HepG2 (cell line): ENCODE data around the gene PALM. TPM values are rescaled to one million over a fixed set of nuclear protein-coding genes. Genes with fewer than 3 reads are reported as not detected.

Experiments used
- ATAC-seq: fragments of 200-7000 bp; cut with Tn5 transposase; 3 replicates; pipeline ENCODE4 v1.9.1; 2020; ENCODE audit warnings: mild to moderate bottlenecking, moderate library complexity
- BruUV-seq: library from RNA; stranded (reverse); fragments of 400-500 nt; replicated peaks from 2 replicates; lab custom pipeline; 2021; lab: Mats Ljungman, UMichigan
- CTCF ChIA-PET: fragments of 300-600 bp; formaldehyde crosslinking; extraction: SDS; loops from one replicate; lab custom pipeline; 2021; ENCODE audit warnings: low total read pairs, inconsistent platforms, low intra/inter-chr PET ratio; lab: Yijun Ruan, JAX
- POLR2A ChIA-PET: fragments of 350-600 bp; sonication (Branson Sonifier 250); formaldehyde crosslinking; loops from one replicate; lab custom pipeline; 2020; ENCODE audit warnings: antibody characterized with exemption, inconsistent platforms; lab: Yijun Ruan, JAX
- DNase-seq: peaks from one replicate; pipeline ENCODE4 v3.0.0-alpha.2; 2015; ENCODE audit warnings: low spot score
- FAIRE-seq: peaks from 3 replicates; lab custom pipeline; 2011; peaks lifted over from hg19 to GRCh38; lab: Jason Lieb, UNC
- H2AFZ ChIP-seq: one replicate; pipeline ENCODE4 v1.6.1; 2011; ENCODE audit warnings: low read length, inconsistent platforms
- H3K27ac ChIP-seq: fragments of 300-600 bp; 3 replicates; pipeline ENCODE4 v1.8.0; 2011; ENCODE audit warnings: mixed run types, mild to moderate bottlenecking, mixed read lengths, low read length, inconsistent platforms; ENCODE audit not compliant: insufficient read depth; ENCODE audit errors: extremely low read length
- H3K27me3 ChIP-seq, 2 experiments: fragments of 200-600 bp in 1 of 2; 2 replicates in 1 of 2; 3 replicates in 1 of 2; pipeline versions ENCODE4 v1.6.0 to v1.8.0; 2011; ENCODE audit warnings: low read length in 2 of 2, mild to moderate bottlenecking in 2 of 2, moderate library complexity in 2 of 2, inconsistent platforms in 1 of 2; ENCODE audit not compliant: insufficient read depth in 2 of 2, control insufficient read depth in 1 of 2
- H3K36me3 ChIP-seq, 2 experiments: fragments of 200-600 bp in 1 of 2; replicated peaks in 1 of 2; 2 replicates in 1 of 2; 3 replicates in 1 of 2; pipeline versions ENCODE4 v1.5.1 to v1.8.0; 2011; ENCODE audit warnings: low read length in 2 of 2, inconsistent platforms in 1 of 2; ENCODE audit not compliant: insufficient read depth in 2 of 2, control insufficient read depth in 1 of 2
- H3K4me1 ChIP-seq: 2 replicates; pipeline ENCODE4 v1.5.1; 2012; ENCODE audit warnings: low read length, inconsistent platforms; ENCODE audit not compliant: insufficient read depth
- H3K4me2 ChIP-seq: 2 replicates; pipeline ENCODE4 v1.6.0; 2011; ENCODE audit warnings: low read depth, low read length, inconsistent platforms
- H3K4me3 ChIP-seq, 3 experiments: fragments of 200-600 bp in 1 of 3; sonication (generic), shearing (Covaris generic) in 1 of 3; replicated peaks in 1 of 3; 2 replicates each; pipeline ENCODE4 v1.5.1; 2011 to 2016; ENCODE audit warnings: low read length in 3 of 3, inconsistent platforms in 2 of 3, low read depth in 2 of 3, mild to moderate bottlenecking in 2 of 3, control low read depth in 1 of 3, mixed read lengths in 1 of 3; ENCODE audit not compliant: insufficient read depth in 1 of 3
- H3K79me2 ChIP-seq: one replicate; pipeline ENCODE4 v1.6.1; 2011; ENCODE audit warnings: low read length, inconsistent platforms; ENCODE audit not compliant: insufficient read depth
- H3K9ac ChIP-seq: 2 replicates; pipeline ENCODE4 v1.6.0; 2011; ENCODE audit warnings: mild to moderate bottlenecking, low read depth, low read length, inconsistent platforms; ENCODE audit not compliant: insufficient read depth
- H3K9me3 ChIP-seq: 2 replicates; pipeline ENCODE4 v1.5.1; 2012; ENCODE audit warnings: mild to moderate bottlenecking, low read length
- H4K20me1 ChIP-seq: 2 replicates; pipeline ENCODE4 v1.6.0; 2011; ENCODE audit warnings: inconsistent platforms, mild to moderate bottlenecking, low read length, moderate library complexity; ENCODE audit not compliant: insufficient read depth
- FOXA1 ChIP-seq, 2 experiments: fragments of 450-650 bp in 1 of 2; sonication (generic) in 1 of 2; formaldehyde crosslinking in 1 of 2; IDR thresholded peaks; 2 replicates each; pipeline versions ENCODE4 v1.4.0 to v1.6.1; 2016 to 2020; ENCODE audit warnings: missing genetic modification reagents in 1 of 2
- KDM4B ChIP-seq: sonication (generic); formaldehyde crosslinking; IDR thresholded peaks from 2 replicates; pipeline ENCODE4 v1.4.0; 2020; ENCODE audit warnings: missing genetic modification reagents
- KLF6 ChIP-seq: IDR thresholded peaks from 2 replicates; pipeline ENCODE4 v1.8.0; 2016; ENCODE audit warnings: missing biosample characterization, missing genetic modification reagents
- KMT2B ChIP-seq: IDR thresholded peaks from 2 replicates; pipeline ENCODE4 v1.6.1; 2016; ENCODE audit warnings: missing genetic modification reagents, missing compliant biosample characterization
- MTA3 ChIP-seq: sonication (generic); formaldehyde crosslinking; IDR thresholded peaks from 2 replicates; pipeline ENCODE4 v1.4.0; 2020; ENCODE audit warnings: missing genetic modification reagents
- NR2F1 ChIP-seq, 2 experiments: fragments of 450-650 bp in 1 of 2; formaldehyde crosslinking in 1 of 2; IDR thresholded peaks; 2 replicates each; pipeline versions ENCODE4 v1.5.0 to v1.6.1; 2016 to 2020; ENCODE audit warnings: mild to moderate bottlenecking in 1 of 2, missing compliant biosample characterization in 1 of 2, missing genetic modification reagents in 1 of 2, moderate library complexity in 1 of 2
- REPIN1 ChIP-seq: sonication (generic); formaldehyde crosslinking; IDR thresholded peaks from 2 replicates; pipeline ENCODE4 v1.8.0; 2022; ENCODE audit warnings: missing genetic modification reagents, low read depth, mild to moderate bottlenecking, borderline replicate concordance
- RNF2 ChIP-seq: fragments of 450-650 bp; conservative IDR thresholded peaks from 2 replicates; pipeline ENCODE4 v1.6.1; 2016; ENCODE audit warnings: low read depth
- SPEN ChIP-seq: sonication (generic); formaldehyde crosslinking; IDR thresholded peaks from 2 replicates; pipeline ENCODE4 v1.5.1; 2020; ENCODE audit warnings: low read depth, mild to moderate bottlenecking, missing genetic modification reagents
- ZFP41 ChIP-seq: sonication (generic); formaldehyde crosslinking; IDR thresholded peaks from 2 replicates; pipeline ENCODE4 v1.4.0; 2020; ENCODE audit warnings: mild to moderate bottlenecking, missing genetic modification reagents, borderline replicate concordance
- ZNF138 ChIP-seq: sonication (generic); formaldehyde crosslinking; IDR thresholded peaks from 2 replicates; pipeline ENCODE4 v1.5.0; 2020; ENCODE audit warnings: mild to moderate bottlenecking, low read depth, missing genetic modification reagents
- ZNF792 ChIP-seq: IDR thresholded peaks from 2 replicates; pipeline ENCODE4 v1.6.1; 2016
- ZSCAN22 ChIP-seq: sonication (generic); formaldehyde crosslinking; IDR thresholded peaks from 2 replicates; pipeline ENCODE4 v1.4.0; 2020; ENCODE audit warnings: mild to moderate bottlenecking, missing genetic modification reagents
- WGBS: methylation state at CpG from one replicate; pipeline ENCODE4 v1.1.6; 2017; ENCODE audit warnings: low lambda C conversion rate; 5-methylcytosine and 5-hydroxymethylcytosine counted together
- in situ Hi-C: cut with HindIII; loops from 2 replicates; pipeline ENCODE4 v1.10.0; 2017; ENCODE audit warnings: low pct_unique_long_range_greater_than_20kb; ENCODE audit not compliant: extremely low pct_ligation_motif_present
- intact Hi-C: fragments of 100-400 bp; cut with micrococcal nuclease; formaldehyde crosslinking; loops from one replicate; pipeline ENCODE4 v1.10.0; 2022; ENCODE audit not compliant: unreplicated experiment
- polyA plus RNA-seq, 8 experiments: library from polyadenylated mRNA; depleted of rRNA in 3 of 8; stranded (reverse) in 7 of 8; unstranded in 1 of 8; fragments of >200 nt; fragmentation: Illumina TruSeq in 4 of 8; extraction: Trizol in 4 of 8; gene quantifications; 2 replicates each; pipeline versions ENCODE4 v1.2.1 to v1.2.3, GENCODE V29; 2011 to 2016; ENCODE audit warnings: low read depth in 4 of 8, missing spikeins in 1 of 8, mixed read lengths in 1 of 8; ENCODE audit not compliant: insufficient read depth in 1 of 8
- total RNA-seq, 5 experiments: library from RNA; depleted of rRNA; stranded (reverse); fragments of >200 nt; fragmentation: Illumina TruSeq; extraction: Trizol; gene quantifications; 2 replicates each; pipeline ENCODE4 v1.2.3, GENCODE V29; 2016; ENCODE audit warnings: low read depth in 1 of 5
- TF ChIP-seq, protein P1 (sequence below): sonication (generic); formaldehyde crosslinking; IDR thresholded peaks from 2 replicates; pipeline ENCODE4 v1.4.0; 2020; ENCODE audit warnings: missing genetic modification reagents
- TF ChIP-seq, protein P2 (sequence below): sonication (generic); formaldehyde crosslinking; IDR thresholded peaks from 2 replicates; pipeline ENCODE4 v1.4.0; 2020; ENCODE audit warnings: missing genetic modification reagents, borderline replicate concordance
- TF ChIP-seq, protein P3 (sequence below): sonication (generic); formaldehyde crosslinking; conservative IDR thresholded peaks from 2 replicates; pipeline ENCODE4 v1.8.0; 2022; ENCODE audit warnings: low read depth, missing genetic modification reagents
- TF ChIP-seq, protein P4 (sequence below): sonication (generic); formaldehyde crosslinking; IDR thresholded peaks from 2 replicates; pipeline ENCODE4 v1.8.0; 2022; ENCODE audit warnings: low read depth, missing genetic modification reagents

PALM gene
- total and polyA plus RNA-seq, 2 of the 13 experiments (the other 11 are each of a cell fraction or from before 2014, with no cell fraction given), result 4.0 to 9.7 TPM

DNA sequence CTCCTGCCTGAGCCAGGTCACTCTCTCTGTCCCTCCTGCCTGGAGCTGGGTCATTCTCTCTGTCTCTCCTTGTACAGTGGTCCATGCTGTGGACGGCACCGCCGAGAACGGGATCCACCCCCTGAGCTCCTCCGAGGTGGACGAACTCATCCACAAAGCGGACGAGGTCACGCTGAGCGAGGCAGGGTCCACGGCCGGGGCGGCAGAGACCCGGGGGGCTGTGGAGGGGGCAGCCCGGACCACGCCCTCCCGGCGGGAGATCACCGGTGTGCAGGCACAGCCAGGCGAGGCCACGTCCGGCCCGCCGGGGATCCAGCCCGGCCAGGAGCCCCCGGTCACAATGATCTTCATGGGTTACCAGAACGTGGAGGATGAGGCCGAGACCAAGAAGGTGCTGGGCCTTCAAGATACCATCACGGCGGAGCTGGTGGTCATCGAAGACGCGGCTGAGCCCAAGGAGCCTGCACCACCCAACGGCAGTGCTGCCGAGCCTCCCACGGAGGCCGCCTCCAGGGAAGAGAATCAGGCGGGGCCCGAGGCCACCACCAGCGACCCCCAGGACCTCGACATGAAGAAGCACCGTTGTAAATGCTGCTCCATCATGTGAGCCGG, 37.6 kb downstream of the PALM start:
- in situ Hi-C loops, result no loop called here

More for the DNA sequence above, 37.6 kb downstream of the PALM start:
- Histone ChIP-seq H3K36me3 (no peaks in the 10 kb centered on the region; a peak in 1 of 5 replicates), H3K27me3 (no peaks in the 10 kb centered on the region), H3K27ac (no peak overlapping the region), H3K4me1 (peaks cover 28% of the 10 kb centered on the region), H3K9ac (no peak overlapping the region), H3K4me3 (no peak overlapping the region), H2AFZ (no peak overlapping the region), H3K4me2 (no peak overlapping the region), H4K20me1 (no peaks in the 10 kb centered on the region), H3K9me3 (no peaks in the 10 kb centered on the region), H3K79me2 (no peaks in the 10 kb centered on the region)
- ChIA-PET POLR2A (no interaction called here), CTCF (no interaction called here)
- 93% methylated on average over 28 of the region's 43 CpGs for WGBS
- intact Hi-C loops, result no loop called here
- no peak for ATAC-seq
- TF ChIP-seq ZSCAN22 (no peak), KDM4B (CRISPR knock-in tag) (no peak), NR2F1 (CRISPR knock-in tag; IDR thresholded peaks at IDR 0.05) (no peak), KLF6 (CRISPR knock-in tag) (no peak), REPIN1 (CRISPR knock-in tag) (no peak), ZNF792 (CRISPR knock-in tag) (no peak), MTA3 (no peak), RNF2 (no peak), KMT2B (CRISPR knock-in tag) (no peak), FOXA1 (IDR thresholded peaks at IDR 0.05) (no peak), FOXA1 (CRISPR knock-in tag; IDR thresholded peaks at IDR 0.05) (no peak), SPEN (CRISPR knock-in tag) (no peak), ZFP41 (CRISPR knock-in tag) (no peak), ZNF138 (CRISPR knock-in tag) (no peak)
- TF ChIP-seq, protein P1, sequence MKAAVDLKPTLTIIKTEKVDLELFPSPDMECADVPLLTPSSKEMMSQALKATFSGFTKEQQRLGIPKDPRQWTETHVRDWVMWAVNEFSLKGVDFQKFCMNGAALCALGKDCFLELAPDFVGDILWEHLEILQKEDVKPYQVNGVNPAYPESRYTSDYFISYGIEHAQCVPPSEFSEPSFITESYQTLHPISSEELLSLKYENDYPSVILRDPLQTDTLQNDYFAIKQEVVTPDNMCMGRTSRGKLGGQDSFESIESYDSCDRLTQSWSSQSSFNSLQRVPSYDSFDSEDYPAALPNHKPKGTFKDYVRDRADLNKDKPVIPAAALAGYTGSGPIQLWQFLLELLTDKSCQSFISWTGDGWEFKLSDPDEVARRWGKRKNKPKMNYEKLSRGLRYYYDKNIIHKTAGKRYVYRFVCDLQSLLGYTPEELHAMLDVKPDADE, result no peak
- TF ChIP-seq, protein P2, sequence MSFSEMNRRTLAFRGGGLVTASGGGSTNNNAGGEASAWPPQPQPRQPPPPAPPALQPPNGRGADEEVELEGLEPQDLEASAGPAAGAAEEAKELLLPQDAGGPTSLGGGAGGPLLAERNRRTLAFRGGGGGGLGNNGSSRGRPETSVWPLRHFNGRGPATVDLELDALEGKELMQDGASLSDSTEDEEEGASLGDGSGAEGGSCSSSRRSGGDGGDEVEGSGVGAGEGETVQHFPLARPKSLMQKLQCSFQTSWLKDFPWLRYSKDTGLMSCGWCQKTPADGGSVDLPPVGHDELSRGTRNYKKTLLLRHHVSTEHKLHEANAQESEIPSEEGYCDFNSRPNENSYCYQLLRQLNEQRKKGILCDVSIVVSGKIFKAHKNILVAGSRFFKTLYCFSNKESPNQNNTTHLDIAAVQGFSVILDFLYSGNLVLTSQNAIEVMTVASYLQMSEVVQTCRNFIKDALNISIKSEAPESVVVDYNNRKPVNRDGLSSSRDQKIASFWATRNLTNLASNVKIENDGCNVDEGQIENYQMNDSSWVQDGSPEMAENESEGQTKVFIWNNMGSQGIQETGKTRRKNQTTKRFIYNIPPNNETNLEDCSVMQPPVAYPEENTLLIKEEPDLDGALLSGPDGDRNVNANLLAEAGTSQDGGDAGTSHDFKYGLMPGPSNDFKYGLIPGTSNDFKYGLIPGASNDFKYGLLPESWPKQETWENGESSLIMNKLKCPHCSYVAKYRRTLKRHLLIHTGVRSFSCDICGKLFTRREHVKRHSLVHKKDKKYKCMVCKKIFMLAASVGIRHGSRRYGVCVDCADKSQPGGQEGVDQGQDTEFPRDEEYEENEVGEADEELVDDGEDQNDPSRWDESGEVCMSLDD (CRISPR knock-in tag), result no peak
- TF ChIP-seq, protein P3, sequence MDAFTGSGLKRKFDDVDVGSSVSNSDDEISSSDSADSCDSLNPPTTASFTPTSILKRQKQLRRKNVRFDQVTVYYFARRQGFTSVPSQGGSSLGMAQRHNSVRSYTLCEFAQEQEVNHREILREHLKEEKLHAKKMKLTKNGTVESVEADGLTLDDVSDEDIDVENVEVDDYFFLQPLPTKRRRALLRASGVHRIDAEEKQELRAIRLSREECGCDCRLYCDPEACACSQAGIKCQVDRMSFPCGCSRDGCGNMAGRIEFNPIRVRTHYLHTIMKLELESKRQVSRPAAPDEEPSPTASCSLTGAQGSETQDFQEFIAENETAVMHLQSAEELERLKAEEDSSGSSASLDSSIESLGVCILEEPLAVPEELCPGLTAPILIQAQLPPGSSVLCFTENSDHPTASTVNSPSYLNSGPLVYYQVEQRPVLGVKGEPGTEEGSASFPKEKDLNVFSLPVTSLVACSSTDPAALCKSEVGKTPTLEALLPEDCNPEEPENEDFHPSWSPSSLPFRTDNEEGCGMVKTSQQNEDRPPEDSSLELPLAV, result no peak
- TF ChIP-seq, protein P4, sequence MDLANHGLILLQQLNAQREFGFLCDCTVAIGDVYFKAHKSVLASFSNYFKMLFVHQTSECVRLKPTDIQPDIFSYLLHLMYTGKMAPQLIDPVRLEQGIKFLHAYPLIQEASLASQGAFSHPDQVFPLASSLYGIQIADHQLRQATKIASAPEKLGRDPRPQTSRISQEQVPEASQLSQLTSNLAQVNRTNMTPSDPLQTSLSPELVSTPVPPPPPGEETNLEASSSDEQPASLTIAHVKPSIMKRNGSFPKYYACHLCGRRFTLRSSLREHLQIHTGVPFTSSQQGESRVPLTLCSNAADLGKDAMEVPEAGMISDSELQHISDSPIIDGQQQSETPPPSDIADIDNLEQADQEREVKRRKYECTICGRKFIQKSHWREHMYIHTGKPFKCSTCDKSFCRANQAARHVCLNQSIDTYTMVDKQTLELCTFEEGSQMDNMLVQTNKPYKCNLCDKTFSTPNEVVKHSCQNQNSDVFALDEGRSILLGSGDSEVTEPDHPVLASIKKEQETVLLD (CRISPR knock-in tag), result no peak
- BruUV-seq, result no TSS peak
- no peak for FAIRE-seq
- no peak for DNase-seq
